HS-27A (cell line): ENCODE measurements around the gene VPS13A.
"Not testable (repeated sequence)": the region's sequence is repeated elsewhere in the genome, so short reads cannot be mapped to it uniquely, and the experiment has no call there.

Source experiments
- DNase-seq: peaks from one replicate; pipeline ENCODE4 v3.0.0-alpha.2; 2012; ENCODE audit warnings: low read depth, missing footprints

VPS13A gene

GRCh38 chr9:77423841-77424240 is 246.5 kb downstream of the VPS13A start:
- no peak for DNase-seq

- no peak for DNase-seq
Measured at GRCh38 chr9:77424993-77425392, 247.7 kb downstream of the VPS13A start.

- DNase-seq: no peak
Measured at GRCh38 chr9:77426712-77427111, 249.4 kb downstream of the VPS13A start.

- DNase-seq: no peak
Measured at GRCh38 chr9:77427256-77427927, 250.1 kb downstream of the VPS13A start.

GRCh38 chr9:77429928-77430327 is 252.6 kb downstream of the VPS13A start:
- DNase-seq: no peak

- no peak for DNase-seq
Measured at GRCh38 chr9:77432053-77432452, 254.7 kb downstream of the VPS13A start.

- no peak for DNase-seq
Measured at GRCh38 chr9:77433675-77434445, 256.5 kb downstream of the VPS13A start.

- no peak for DNase-seq
Measured at GRCh38 chr9:77435277-77435676, 257.9 kb downstream of the VPS13A start.

- no peak for DNase-seq
Measured at GRCh38 chr9:77435688-77436087, 258.4 kb downstream of the VPS13A start.

GRCh38 chr9:77438653-77439052 is 261.3 kb downstream of the VPS13A start:
- no peak for DNase-seq

- no peak for DNase-seq
Measured at GRCh38 chr9:77440057-77440456, 262.7 kb downstream of the VPS13A start.

GRCh38 chr9:77441124-77441523 is 263.8 kb downstream of the VPS13A start:
- DNase-seq: not testable (repeated sequence)

- DNase-seq: no peak
Measured at GRCh38 chr9:77442436-77442835, 265.1 kb downstream of the VPS13A start.

- no peak for DNase-seq
Measured at GRCh38 chr9:77447646-77448045, 270.3 kb downstream of the VPS13A start.

GRCh38 chr9:77449240-77450084 is 272.1 kb downstream of the VPS13A start:
- DNase-seq: peak; percentile 39

- DNase-seq: no peak
Measured at GRCh38 chr9:77450085-77450475, 272.7 kb downstream of the VPS13A start.

GRCh38 chr9:77451507-77451906 is 274.2 kb downstream of the VPS13A start:
- DNase-seq: no peak

GRCh38 chr9:77453825-77454647 is 276.7 kb downstream of the VPS13A start:
- DNase-seq: no peak

- DNase-seq: no peak
Measured at GRCh38 chr9:77454663-77455062, 277.3 kb downstream of the VPS13A start.

- no peak for DNase-seq
Measured at GRCh38 chr9:77455312-77455927, 278.1 kb downstream of the VPS13A start.

- DNase-seq: peak; percentile 68
Measured at GRCh38 chr9:77456829-77457437, 279.6 kb downstream of the VPS13A start.
